Liver (tissue), 3 donors: Measurements from ENCODE around the gene CYLD.

Experiments used
- CTCF ChIP-seq: fragments of 150-350 bp; IDR thresholded peaks from 2 replicates; pipeline ENCODE4 v1.5.1; 2017; ENCODE audit warnings: improper control_type of control experiment, low read depth, low read length; ENCODE audit not compliant: missing input control
- GABPA ChIP-seq, 2 donors: IDR thresholded peaks in 1 of 2; conservative IDR thresholded peaks in 1 of 2; 2 replicates each; pipeline ENCODE4 v1.6.1; 2016; ENCODE audit warnings: antibody characterized with exemption in 2 of 2, mild to moderate bottlenecking in 1 of 2, moderate library complexity in 1 of 2
- JUND ChIP-seq, 2 donors: IDR thresholded peaks; 2 replicates each; pipeline ENCODE4 v1.6.1; 2016; ENCODE audit warnings: antibody characterized with exemption in 2 of 2
- NR2F2 ChIP-seq: IDR thresholded peaks from 2 replicates; pipeline ENCODE4 v1.6.1; 2016; ENCODE audit warnings: antibody characterized with exemption
- RAD21 ChIP-seq, 2 donors: IDR thresholded peaks; 2 replicates each; pipeline ENCODE4 v1.6.1; 2016; ENCODE audit warnings: antibody characterized with exemption in 2 of 2, mild to moderate bottlenecking in 2 of 2
- REST ChIP-seq: IDR thresholded peaks from 2 replicates; pipeline ENCODE4 v1.6.1; 2016; ENCODE audit warnings: antibody characterized with exemption, mild to moderate bottlenecking
- SP1 ChIP-seq: IDR thresholded peaks from 2 replicates; pipeline ENCODE4 v1.6.1; 2018; ENCODE audit warnings: antibody characterized with exemption, mild to moderate bottlenecking
- TAF1 ChIP-seq: conservative IDR thresholded peaks from 2 replicates; pipeline ENCODE4 v1.6.1; 2016; ENCODE audit warnings: antibody characterized with exemption, mild to moderate bottlenecking
- TF ChIP-seq, protein P1 (sequence below): IDR thresholded peaks from 2 replicates; pipeline ENCODE4 v1.6.1; 2016; ENCODE audit warnings: antibody characterized with exemption
- TF ChIP-seq, protein P2 (sequence below): IDR thresholded peaks from 2 replicates; pipeline ENCODE4 v1.6.1; 2016; ENCODE audit warnings: antibody characterized with exemption
- donor health status: healthy.
- donor health status: healthy.

GRCh38 chr16:50721549-50722404 is 20.1 kb upstream of the CYLD start:
- no peak for TF ChIP-seq RAD21 (IDR thresholded peaks at IDR 0.05)
- no peak for TF ChIP-seq CTCF
- TF ChIP-seq JUND (IDR thresholded peaks at IDR 0.05): no peak
- TF ChIP-seq GABPA (IDR thresholded peaks at IDR 0.05 in 1 of 2, conservative IDR thresholded peaks at IDR 0.05 in 1 of 2): no peak
- no peak for TF ChIP-seq REST
- TF ChIP-seq SP1: no peak
- no peak for TF ChIP-seq NR2F2
- no peak for TF ChIP-seq TAF1
- TF ChIP-seq, protein P1, sequence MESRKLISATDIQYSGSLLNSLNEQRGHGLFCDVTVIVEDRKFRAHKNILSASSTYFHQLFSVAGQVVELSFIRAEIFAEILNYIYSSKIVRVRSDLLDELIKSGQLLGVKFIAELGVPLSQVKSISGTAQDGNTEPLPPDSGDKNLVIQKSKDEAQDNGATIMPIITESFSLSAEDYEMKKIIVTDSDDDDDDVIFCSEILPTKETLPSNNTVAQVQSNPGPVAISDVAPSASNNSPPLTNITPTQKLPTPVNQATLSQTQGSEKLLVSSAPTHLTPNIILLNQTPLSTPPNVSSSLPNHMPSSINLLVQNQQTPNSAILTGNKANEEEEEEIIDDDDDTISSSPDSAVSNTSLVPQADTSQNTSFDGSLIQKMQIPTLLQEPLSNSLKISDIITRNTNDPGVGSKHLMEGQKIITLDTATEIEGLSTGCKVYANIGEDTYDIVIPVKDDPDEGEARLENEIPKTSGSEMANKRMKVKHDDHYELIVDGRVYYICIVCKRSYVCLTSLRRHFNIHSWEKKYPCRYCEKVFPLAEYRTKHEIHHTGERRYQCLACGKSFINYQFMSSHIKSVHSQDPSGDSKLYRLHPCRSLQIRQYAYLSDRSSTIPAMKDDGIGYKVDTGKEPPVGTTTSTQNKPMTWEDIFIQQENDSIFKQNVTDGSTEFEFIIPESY: no peak
- TF ChIP-seq, protein P2, sequence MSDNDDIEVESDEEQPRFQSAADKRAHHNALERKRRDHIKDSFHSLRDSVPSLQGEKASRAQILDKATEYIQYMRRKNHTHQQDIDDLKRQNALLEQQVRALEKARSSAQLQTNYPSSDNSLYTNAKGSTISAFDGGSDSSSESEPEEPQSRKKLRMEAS: no peak
